Neural crest cell (in vitro differentiated cells): ENCODE data around the gene TGFBR3L. TPM values are rescaled to one million over a fixed set of nuclear protein-coding genes. Genes with fewer than 3 reads are reported as not detected.
"Not testable (repeated sequence)": the region's sequence is repeated elsewhere in the genome, so short reads cannot be mapped to it uniquely, and the experiment has no call there.

ENCODE experiments used
- DNase-seq: peaks from one replicate; pipeline ENCODE4 v3.0.0; 2021; ENCODE audit warnings: low read depth, mixed read lengths, low spot score
- H3K27ac Mint-ChIP-seq: one replicate; pipeline ENCODE4 v1.8.0; 2021; ENCODE audit warnings: mild to moderate bottlenecking, mixed read lengths; ENCODE audit not compliant: unreplicated experiment
- H3K27me3 Mint-ChIP-seq: 2 replicates; pipeline ENCODE4 v1.8.0; 2021; ENCODE audit warnings: low read depth, mild to moderate bottlenecking, mixed read lengths
- H3K36me3 Mint-ChIP-seq: 2 replicates; pipeline ENCODE4 v1.8.0; 2021; ENCODE audit warnings: low read depth, mild to moderate bottlenecking, mixed read lengths
- H3K4me1 Mint-ChIP-seq: 2 replicates; pipeline ENCODE4 v1.8.0; 2021; ENCODE audit warnings: mixed read lengths
- H3K4me3 Mint-ChIP-seq: one replicate; pipeline ENCODE4 v1.8.0; 2021; ENCODE audit warnings: mild to moderate bottlenecking, mixed read lengths
- H3K9me3 Mint-ChIP-seq: 2 replicates; pipeline ENCODE4 v1.8.0; 2021; ENCODE audit warnings: mixed read lengths
- total RNA-seq: library from RNA; stranded (reverse); gene quantifications from 2 replicates; pipeline ENCODE4 v1.2.1, GENCODE V29; 2021
- TF ChIP-seq, protein P1 (sequence below): fragments of 200-600 bp; sonication (generic); conservative IDR thresholded peaks from 2 replicates; pipeline ENCODE4 v1.5.0; 2021; ENCODE audit warnings: antibody characterized with exemption, mild to moderate bottlenecking

TGFBR3L gene
- total RNA-seq, 1 donor from 2014 or later = 0.44 TPM

GRCh38 chr19:7953060-7953459 is 38.4 kb downstream of the TGFBR3L start:
- H3K4me1 Mint-ChIP-seq = peaks cover 4% of the 10 kb centered on the region
- no peaks in the 10 kb centered on the region for H3K27me3 Mint-ChIP-seq
- H3K9me3 Mint-ChIP-seq = no peaks in the 10 kb centered on the region
- no peak overlapping the region for H3K4me3 Mint-ChIP-seq
- peak overlapping the region; percentile 50 for H3K27ac Mint-ChIP-seq
- TF ChIP-seq, protein P1, sequence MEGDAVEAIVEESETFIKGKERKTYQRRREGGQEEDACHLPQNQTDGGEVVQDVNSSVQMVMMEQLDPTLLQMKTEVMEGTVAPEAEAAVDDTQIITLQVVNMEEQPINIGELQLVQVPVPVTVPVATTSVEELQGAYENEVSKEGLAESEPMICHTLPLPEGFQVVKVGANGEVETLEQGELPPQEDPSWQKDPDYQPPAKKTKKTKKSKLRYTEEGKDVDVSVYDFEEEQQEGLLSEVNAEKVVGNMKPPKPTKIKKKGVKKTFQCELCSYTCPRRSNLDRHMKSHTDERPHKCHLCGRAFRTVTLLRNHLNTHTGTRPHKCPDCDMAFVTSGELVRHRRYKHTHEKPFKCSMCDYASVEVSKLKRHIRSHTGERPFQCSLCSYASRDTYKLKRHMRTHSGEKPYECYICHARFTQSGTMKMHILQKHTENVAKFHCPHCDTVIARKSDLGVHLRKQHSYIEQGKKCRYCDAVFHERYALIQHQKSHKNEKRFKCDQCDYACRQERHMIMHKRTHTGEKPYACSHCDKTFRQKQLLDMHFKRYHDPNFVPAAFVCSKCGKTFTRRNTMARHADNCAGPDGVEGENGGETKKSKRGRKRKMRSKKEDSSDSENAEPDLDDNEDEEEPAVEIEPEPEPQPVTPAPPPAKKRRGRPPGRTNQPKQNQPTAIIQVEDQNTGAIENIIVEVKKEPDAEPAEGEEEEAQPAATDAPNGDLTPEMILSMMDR = no peak
- H3K36me3 Mint-ChIP-seq = peaks cover 3% of the 10 kb centered on the region
- no peak for DNase-seq

- H3K27ac Mint-ChIP-seq = peak overlapping the region; percentile 54
- H3K27me3 Mint-ChIP-seq = no peaks in the 10 kb centered on the region
- H3K36me3 Mint-ChIP-seq = peaks cover 5% of the 10 kb centered on the region
- TF ChIP-seq, protein P1 = no peak
- no peak for DNase-seq
- peaks cover 4% of the 10 kb centered on the region for H3K4me1 Mint-ChIP-seq
- H3K9me3 Mint-ChIP-seq = no peaks in the 10 kb centered on the region
- H3K4me3 Mint-ChIP-seq = no peak overlapping the region
Observed at GRCh38 chr19:7953576-7953975, 38.9 kb downstream of the TGFBR3L start.

GRCh38 chr19:7955696-7956095 is 41.1 kb downstream of the TGFBR3L start:
- DNase-seq = no peak
- TF ChIP-seq, protein P1 = no peak
- H3K9me3 Mint-ChIP-seq = no peaks in the 10 kb centered on the region
- H3K4me1 Mint-ChIP-seq = peaks cover 4% of the 10 kb centered on the region
- no peaks in the 10 kb centered on the region for H3K27me3 Mint-ChIP-seq
- peaks cover 5% of the 10 kb centered on the region for H3K36me3 Mint-ChIP-seq
- no peak overlapping the region for H3K27ac Mint-ChIP-seq
- peak overlapping the region; percentile 27 for H3K4me3 Mint-ChIP-seq

- H3K4me1 Mint-ChIP-seq = no peaks in the 10 kb centered on the region
- no peaks in the 10 kb centered on the region for H3K9me3 Mint-ChIP-seq
- H3K27me3 Mint-ChIP-seq = no peaks in the 10 kb centered on the region
- no peak overlapping the region for H3K4me3 Mint-ChIP-seq
- DNase-seq = no peak
- no peak overlapping the region for H3K27ac Mint-ChIP-seq
- peaks cover 5% of the 10 kb centered on the region for H3K36me3 Mint-ChIP-seq
- TF ChIP-seq, protein P1 = no peak
Observed at GRCh38 chr19:7959211-7959610, 44.6 kb downstream of the TGFBR3L start.

DNA sequence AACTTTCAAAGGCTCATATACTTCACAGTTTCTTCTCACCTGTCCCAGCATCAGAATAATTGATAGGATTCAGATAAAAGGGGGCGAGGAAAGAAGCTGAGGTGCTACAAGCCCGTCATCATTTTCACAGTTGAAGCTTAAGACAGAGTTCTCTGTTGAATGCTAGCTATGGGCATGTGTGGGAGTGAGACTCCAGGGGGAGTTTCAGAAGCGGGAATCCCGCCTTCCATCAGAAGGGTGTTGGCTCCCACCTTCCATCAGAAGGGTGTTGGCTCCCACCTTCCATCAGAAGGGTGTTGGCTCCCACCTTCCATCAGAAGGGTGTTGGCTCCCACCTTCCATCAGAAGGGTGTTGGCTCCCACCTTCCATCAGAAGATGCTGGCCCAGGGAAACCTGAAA is 46.5 kb downstream of the TGFBR3L start:
- H3K9me3 Mint-ChIP-seq, H3K36me3 Mint-ChIP-seq, H3K27ac Mint-ChIP-seq, H3K27me3 Mint-ChIP-seq, DNase-seq, H3K4me1 Mint-ChIP-seq, H3K4me3 Mint-ChIP-seq: not testable (repeated sequence)

- Mint-ChIP-seq H3K27me3 (no peaks in the 10 kb centered on the region), H3K27ac (peak overlapping the region; percentile 38), H3K9me3 (no peaks in the 10 kb centered on the region), H3K4me1 (no peaks in the 10 kb centered on the region), H3K36me3 (peaks cover 5% of the 10 kb centered on the region), H3K4me3 (no peak overlapping the region)
- TF ChIP-seq, protein P1 = no peak
- DNase-seq = no peak
Observed at GRCh38 chr19:7961920-7962626, 47.4 kb downstream of the TGFBR3L start.
